ENCODE data around the gene PNPLA8.
A peak's percentile ranks its signal among the peaks of the same experiment; 100 is the strongest.
"Not testable (repeated sequence)": the region's sequence is repeated elsewhere in the genome, so short reads cannot be mapped to it uniquely, and the experiment has no call there.

Gene PNPLA8

GRCh38 chr7:108511939-108512338 lies 14.0 kb downstream of the PNPLA8 start:
- no peak overlapping the region for H3K4me3 ChIP-seq (replicated peaks; ENCODE audit: low read depth, low read length)
- TF ChIP-seq CTCF (IDR thresholded peaks at IDR 0.05; ENCODE audit: low read length, missing control alignments) = no peak
- no peak for DNase-seq (ENCODE audit: low read depth)

GRCh38 chr7:108504576-108504975 lies 21.4 kb downstream of the PNPLA8 start:
- not testable (repeated sequence) for H3K4me3 ChIP-seq (replicated peaks; ENCODE audit: low read depth, low read length); DNase-seq (ENCODE audit: low read depth)

- no peak for TF ChIP-seq CTCF (IDR thresholded peaks at IDR 0.05; ENCODE audit: low read length, missing control alignments)
- peak; percentile 88 for DNase-seq (ENCODE audit: low read depth)
- no peak overlapping the region for H3K4me3 ChIP-seq (replicated peaks; ENCODE audit: low read depth, low read length)
Observed at GRCh38 chr7:108503112-108504026, 22.6 kb downstream of the PNPLA8 start.

- peak; percentile 52 for DNase-seq (ENCODE audit: low read depth)
- H3K4me3 ChIP-seq (replicated peaks; ENCODE audit: low read depth, low read length) = no peak overlapping the region
- no peak for TF ChIP-seq CTCF (IDR thresholded peaks at IDR 0.05; ENCODE audit: low read length, missing control alignments)
Observed at GRCh38 chr7:108499566-108499965, 26.4 kb downstream of the PNPLA8 start.

GRCh38 chr7:108498481-108498880 lies 27.5 kb downstream of the PNPLA8 start:
- DNase-seq (ENCODE audit: low read depth) = no peak
- no peak for TF ChIP-seq CTCF (IDR thresholded peaks at IDR 0.05; ENCODE audit: low read length, missing control alignments)
- H3K4me3 ChIP-seq (replicated peaks; ENCODE audit: low read depth, low read length) = no peak overlapping the region

- peak; percentile 75 for DNase-seq (ENCODE audit: low read depth)
- TF ChIP-seq CTCF (IDR thresholded peaks at IDR 0.05; ENCODE audit: low read length, missing control alignments) = peak; percentile 88
- H3K4me3 ChIP-seq (replicated peaks; ENCODE audit: low read depth, low read length) = no peak overlapping the region
Observed at GRCh38 chr7:108497082-108497725, 28.7 kb downstream of the PNPLA8 start.

- H3K4me3 ChIP-seq (replicated peaks; ENCODE audit: low read depth, low read length) = no peak overlapping the region
- peak; percentile 17 for DNase-seq (ENCODE audit: low read depth)
- TF ChIP-seq CTCF (IDR thresholded peaks at IDR 0.05; ENCODE audit: low read length, missing control alignments) = no peak
Observed at GRCh38 chr7:108492742-108493141, 33.2 kb downstream of the PNPLA8 start.

Data from fibroblast of pulmonary artery (primary cell).